Transverse colon (tissue), 4 donors: ENCODE measurements around the gene WTIP.

Experiments
- EP300 ChIP-seq: sonication (generic); formaldehyde crosslinking; IDR thresholded peaks from one replicate; pipeline ENCODE4 v1.6.1; 2017; ENCODE audit warnings: antibody characterized with exemption, low read depth
- POLR2A ChIP-seq: fragments of 450-650 bp; IDR thresholded peaks from one replicate; pipeline ENCODE4 v1.6.1; 2016; ENCODE audit warnings: antibody characterized with exemption, mild to moderate bottlenecking, moderate library complexity
- POLR2AphosphoS5 ChIP-seq, 3 donors: sonication (generic); formaldehyde crosslinking; IDR thresholded peaks; one replicate each; pipeline ENCODE4 v1.6.1; 2016; ENCODE audit warnings: antibody characterized with exemption in 3 of 3
- TF ChIP-seq, protein P1 (sequence below), 5 experiments: fragments of 200-600 bp in 3 of 5; fragments of 450-650 bp in 2 of 5; sonication (generic) in 3 of 5; IDR thresholded peaks; 1 replicate in 2 of 5; 2 replicates in 3 of 5; pipeline ENCODE4 v1.5.1; 2016 to 2017; ENCODE audit warnings: antibody characterized with exemption in 5 of 5, inconsistent platforms in 3 of 5, mild to moderate bottlenecking in 2 of 5, moderate library complexity in 1 of 5

DNA sequence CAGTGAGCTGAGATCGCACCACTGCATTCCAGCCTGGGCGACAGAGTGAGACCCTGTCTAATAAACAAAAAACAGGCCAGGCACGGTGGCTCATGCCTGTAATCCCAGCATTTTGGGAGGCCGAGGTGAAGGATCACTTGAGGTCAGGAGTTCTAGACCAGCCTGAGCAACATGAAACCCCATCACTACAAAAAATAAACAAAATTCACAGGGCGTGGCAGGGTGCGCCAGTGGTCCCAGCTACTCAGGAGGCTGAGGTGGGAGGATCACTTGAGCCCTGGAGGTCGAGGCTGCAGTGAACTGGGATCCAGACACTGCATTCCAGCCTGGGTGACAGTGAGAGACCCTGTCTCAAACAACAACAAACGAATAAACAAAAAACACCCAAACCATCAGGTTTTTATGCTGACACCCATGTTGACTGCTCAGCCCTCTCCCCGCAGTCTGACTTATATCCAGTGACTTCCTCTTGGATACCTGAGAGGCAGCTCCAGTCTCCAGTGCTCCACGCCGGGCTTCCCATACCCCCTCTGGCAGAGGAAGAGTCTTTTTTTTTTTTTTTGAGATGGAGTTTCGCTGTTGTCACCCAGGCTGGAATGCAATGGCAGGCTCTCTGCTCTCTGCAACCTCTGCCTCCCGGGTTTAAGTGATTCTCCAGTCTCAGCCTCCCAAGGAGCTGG, 17.7 kb downstream of the WTIP start:
- TF ChIP-seq POLR2A: no peak
- TF ChIP-seq, protein P1, sequence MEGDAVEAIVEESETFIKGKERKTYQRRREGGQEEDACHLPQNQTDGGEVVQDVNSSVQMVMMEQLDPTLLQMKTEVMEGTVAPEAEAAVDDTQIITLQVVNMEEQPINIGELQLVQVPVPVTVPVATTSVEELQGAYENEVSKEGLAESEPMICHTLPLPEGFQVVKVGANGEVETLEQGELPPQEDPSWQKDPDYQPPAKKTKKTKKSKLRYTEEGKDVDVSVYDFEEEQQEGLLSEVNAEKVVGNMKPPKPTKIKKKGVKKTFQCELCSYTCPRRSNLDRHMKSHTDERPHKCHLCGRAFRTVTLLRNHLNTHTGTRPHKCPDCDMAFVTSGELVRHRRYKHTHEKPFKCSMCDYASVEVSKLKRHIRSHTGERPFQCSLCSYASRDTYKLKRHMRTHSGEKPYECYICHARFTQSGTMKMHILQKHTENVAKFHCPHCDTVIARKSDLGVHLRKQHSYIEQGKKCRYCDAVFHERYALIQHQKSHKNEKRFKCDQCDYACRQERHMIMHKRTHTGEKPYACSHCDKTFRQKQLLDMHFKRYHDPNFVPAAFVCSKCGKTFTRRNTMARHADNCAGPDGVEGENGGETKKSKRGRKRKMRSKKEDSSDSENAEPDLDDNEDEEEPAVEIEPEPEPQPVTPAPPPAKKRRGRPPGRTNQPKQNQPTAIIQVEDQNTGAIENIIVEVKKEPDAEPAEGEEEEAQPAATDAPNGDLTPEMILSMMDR (IDR thresholded peaks at IDR 0.05): no peak
- no peak for TF ChIP-seq POLR2AphosphoS5 (IDR thresholded peaks at IDR 0.05)
- no peak for TF ChIP-seq EP300
